Smooth muscle cell (in vitro differentiated cells): ENCODE measurements around the gene PLEKHA5. TPM values are rescaled to one million over a fixed set of nuclear protein-coding genes. Genes with fewer than 3 reads are reported as not detected.
"Not testable (repeated sequence)": the region's sequence is repeated elsewhere in the genome, so short reads cannot be mapped to it uniquely, and the experiment has no call there.

Experiments used
- DNase-seq: peaks from one replicate; lab custom pipeline; 2025; ENCODE audit not compliant: unreplicated experiment; lab: John Stamatoyannopoulos, UW
- H2AFZ ChIP-seq: fragments of 200-600 bp; sonication (generic); 2 replicates; pipeline ENCODE4 v1.6.0; 2016; ENCODE audit warnings: antibody characterized with exemption, low read depth, mild to moderate bottlenecking
- H3F3A ChIP-seq: fragments of 200-600 bp; sonication (generic); 2 replicates; pipeline ENCODE4 v1.6.0; 2017; ENCODE audit warnings: antibody characterized with exemption, low read depth
- H3K27ac ChIP-seq: fragments of 200-600 bp; sonication (generic); 2 replicates; pipeline ENCODE4 v1.5.1; 2016; ENCODE audit warnings: low read depth, mild to moderate bottlenecking
- H3K27me3 ChIP-seq: fragments of 200-600 bp; sonication (generic); 2 replicates; pipeline ENCODE4 v1.6.1; 2016; ENCODE audit warnings: low read depth, mild to moderate bottlenecking
- H3K36me3 ChIP-seq: fragments of 200-600 bp; sonication (generic); 2 replicates; pipeline ENCODE4 v1.5.1; 2016; ENCODE audit warnings: low read depth
- H3K4me1 ChIP-seq: fragments of 200-600 bp; sonication (generic); 2 replicates; pipeline ENCODE4 v1.5.1; 2016; ENCODE audit warnings: low read depth
- H3K4me2 ChIP-seq: fragments of 200-600 bp; sonication (generic); 2 replicates; pipeline ENCODE4 v1.6.0; 2016; ENCODE audit warnings: mild to moderate bottlenecking
- H3K4me3 ChIP-seq: fragments of 200-600 bp; sonication (generic); 2 replicates; pipeline ENCODE4 v1.5.1; 2016; ENCODE audit warnings: mild to moderate bottlenecking
- H3K79me2 ChIP-seq: fragments of 200-600 bp; sonication (generic); 2 replicates; pipeline ENCODE4 v1.6.0; 2016; ENCODE audit warnings: low read depth, mild to moderate bottlenecking
- H3K9ac ChIP-seq: fragments of 200-600 bp; sonication (generic); 2 replicates; pipeline ENCODE4 v1.6.0; 2016; ENCODE audit warnings: low read depth
- H3K9me3 ChIP-seq: fragments of 200-600 bp; sonication (generic); replicated peaks from 2 replicates; pipeline ENCODE4 v1.5.1; 2016; ENCODE audit warnings: low read depth
- H4K20me1 ChIP-seq: fragments of 200-600 bp; sonication (generic); 2 replicates; pipeline ENCODE4 v1.6.0; 2016; ENCODE audit warnings: low read depth
- CTCF ChIP-seq: fragments of 200-600 bp; sonication (generic); IDR thresholded peaks from 2 replicates; pipeline ENCODE4 v1.5.1; 2017; ENCODE audit warnings: borderline replicate concordance, mild to moderate bottlenecking, antibody characterized with exemption; ENCODE audit not compliant: insufficient read depth, poor library complexity, severe bottlenecking
- WGBS: methylation state at CpG from one replicate; pipeline ENCODE4 v1.1.7; 2016; ENCODE audit warnings: low lambda C conversion rate; 5-methylcytosine and 5-hydroxymethylcytosine counted together
- polyA plus RNA-seq: library from polyadenylated mRNA; unstranded; fragments of >200 nt; fragmentation: Nextera tagmentation; extraction: Ambion mirVana; gene quantifications from 2 replicates; pipeline ENCODE4 v1.2.1, GENCODE V29; 2016
- total RNA-seq: library from RNA; depleted of rRNA; stranded (reverse); fragments of >200 nt; gene quantifications from 2 replicates; pipeline ENCODE4 v1.2.3, GENCODE V29; 2014

Gene PLEKHA5
- total and polyA plus RNA-seq, 2 experiments from 2014 or later: 21.4 to 43.1 TPM

DNA sequence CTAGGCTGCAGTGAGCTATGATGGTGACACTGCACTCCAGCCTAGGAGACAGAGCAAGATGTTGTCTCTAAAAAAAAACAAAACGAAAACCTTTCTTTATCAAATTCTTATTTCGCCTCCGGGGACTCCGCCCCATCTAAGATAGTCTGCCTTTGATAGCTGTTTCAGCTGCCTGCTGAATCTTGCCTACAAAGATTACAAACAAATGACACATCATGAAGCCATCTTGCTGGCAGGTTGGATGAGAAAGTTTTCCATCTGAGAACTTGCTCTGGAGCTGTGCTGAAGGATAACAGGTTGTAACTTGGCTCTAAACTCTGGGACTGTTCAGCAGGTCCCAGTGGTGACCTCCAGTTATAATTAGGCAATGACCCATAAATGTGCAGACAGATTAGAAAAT lies 268.0 kb downstream of the PLEKHA5 start:
- Histone ChIP-seq H3K9ac (no peak overlapping the region), H4K20me1 (no peaks in the 10 kb centered on the region), H3K9me3 (no peaks in the 10 kb centered on the region), H3K36me3 (no peaks in the 10 kb centered on the region), H3K27me3 (no peaks in the 10 kb centered on the region), H3K4me3 (no peak overlapping the region), H3K4me2 (no peak overlapping the region), H3F3A (no peaks in the 10 kb centered on the region), H3K79me2 (no peaks in the 10 kb centered on the region), H3K27ac (no peak overlapping the region), H2AFZ (no peak overlapping the region), H3K4me1 (no peaks in the 10 kb centered on the region)
- WGBS: 82% methylated on average over 4 of the region's 4 CpGs
- TF ChIP-seq CTCF: no peak
- no peak for DNase-seq

GRCh38 chr12:19398376-19399363 lies 269.1 kb downstream of the PLEKHA5 start:
- H3F3A ChIP-seq: no peaks in the 10 kb centered on the region
- 91% methylated on average over 6 of the region's 6 CpGs for WGBS

GRCh38 chr12:19400649-19401285 lies 271.2 kb downstream of the PLEKHA5 start:
- not testable (repeated sequence) for H3K4me1 ChIP-seq, H3K36me3 ChIP-seq, H2AFZ ChIP-seq, H3F3A ChIP-seq, H3K9ac ChIP-seq, DNase-seq, H3K79me2 ChIP-seq, H3K9me3 ChIP-seq, H3K27ac ChIP-seq, H4K20me1 ChIP-seq, H3K4me3 ChIP-seq, H3K4me2 ChIP-seq, H3K27me3 ChIP-seq
- 84% methylated on average over 9 of the region's 9 CpGs for WGBS

More at GRCh38 chr12:19398376-19399363, 269.1 kb downstream of the PLEKHA5 start:
- Histone ChIP-seq H3K4me1 (no peaks in the 10 kb centered on the region), H3K79me2 (no peaks in the 10 kb centered on the region), H3K9me3 (no peaks in the 10 kb centered on the region), H3K4me2 (no peak overlapping the region), H4K20me1 (no peaks in the 10 kb centered on the region), H3K9ac (no peak overlapping the region), H2AFZ (no peak overlapping the region), H3K27me3 (no peaks in the 10 kb centered on the region), H3K36me3 (no peaks in the 10 kb centered on the region), H3K27ac (no peak overlapping the region), H3K4me3 (no peak overlapping the region)
- DNase-seq: no peak
- no peak for TF ChIP-seq CTCF

GRCh38 chr12:19402211-19402610 lies 272.7 kb downstream of the PLEKHA5 start:
- H3K79me2 ChIP-seq: no peaks in the 10 kb centered on the region
- no peaks in the 10 kb centered on the region for H3K27me3 ChIP-seq
- WGBS: 84% methylated on average over 6 of the region's 6 CpGs
- no peaks in the 10 kb centered on the region for H4K20me1 ChIP-seq
- H3K4me2 ChIP-seq: no peak overlapping the region
- no peak overlapping the region for H3K27ac ChIP-seq
- H3K36me3 ChIP-seq: no peaks in the 10 kb centered on the region
- no peaks in the 10 kb centered on the region for H3K4me1 ChIP-seq
- no peaks in the 10 kb centered on the region for H3F3A ChIP-seq
- no peak overlapping the region for H3K4me3 ChIP-seq
- H2AFZ ChIP-seq: no peak overlapping the region
- TF ChIP-seq CTCF: no peak
- H3K9me3 ChIP-seq: no peaks in the 10 kb centered on the region
- no peak overlapping the region for H3K9ac ChIP-seq
- no peak for DNase-seq
